Esophagus muscularis mucosa (tissue), 4 donors: ENCODE measurements around the gene UBE2J1. TPM values are rescaled to one million over a fixed set of nuclear protein-coding genes. Genes with fewer than 3 reads are reported as not detected.

ENCODE experiments used
- DNase-seq: peaks from one replicate; pipeline ENCODE4 v3.0.0-alpha.2; 2017; ENCODE audit errors: extremely low spot score
- H3K27ac ChIP-seq, 4 donors: fragments of 200-600 bp; sonication (generic); replicated peaks in 1 of 4; 1 replicate in 3 of 4; 2 replicates in 1 of 4; pipeline ENCODE4 v1.5.1; 2016 to 2019; ENCODE audit warnings: mild to moderate bottlenecking in 1 of 4
- H3K27me3 ChIP-seq, 4 donors: fragments of 200-600 bp; sonication (generic); one replicate each; pipeline versions ENCODE4 v1.5.1 to v1.6.0; 2016 to 2019
- H3K36me3 ChIP-seq, 4 donors: fragments of 200-600 bp; sonication (generic); one replicate each; pipeline ENCODE4 v1.5.1; 2016 to 2019
- H3K4me1 ChIP-seq, 4 donors: fragments of 200-600 bp; sonication (generic); one replicate each; pipeline ENCODE4 v1.5.1; 2016 to 2019
- H3K4me3 ChIP-seq, 4 donors: fragments of 200-600 bp; sonication (generic); 1 replicate in 2 of 4; 2 replicates in 2 of 4; pipeline ENCODE4 v1.5.1; 2016 to 2019; ENCODE audit warnings: mild to moderate bottlenecking in 4 of 4, moderate library complexity in 1 of 4
- H3K9me3 ChIP-seq, 4 donors: fragments of 200-600 bp; sonication (generic); 1 replicate in 3 of 4; 2 replicates in 1 of 4; pipeline ENCODE4 v1.5.1; 2016 to 2019
- CTCF ChIP-seq, 3 experiments: fragments of 200-600 bp in 2 of 3; fragments of 450-650 bp in 1 of 3; sonication (generic) in 2 of 3; IDR thresholded peaks; one replicate each; pipeline ENCODE4 v1.5.1; 2017 to 2019; ENCODE audit warnings: antibody characterized with exemption in 3 of 3, mild to moderate bottlenecking in 2 of 3, moderate library complexity in 1 of 3
- EP300 ChIP-seq: sonication (generic); formaldehyde crosslinking; IDR thresholded peaks from one replicate; pipeline ENCODE4 v1.6.1; 2017; ENCODE audit warnings: antibody characterized with exemption
- POLR2A ChIP-seq: fragments of 450-650 bp; IDR thresholded peaks from one replicate; pipeline ENCODE4 v1.6.1; 2017; ENCODE audit warnings: antibody characterized with exemption, moderate library complexity, mild to moderate bottlenecking, low read depth
- POLR2AphosphoS5 ChIP-seq, 2 donors: sonication (generic); formaldehyde crosslinking; IDR thresholded peaks; one replicate each; pipeline ENCODE4 v1.6.1; 2017; ENCODE audit warnings: antibody characterized with exemption in 2 of 2
- WGBS: methylation state at CpG from one replicate; pipeline ENCODE4 v1.1.5; 2018; 5-methylcytosine and 5-hydroxymethylcytosine counted together
- intact Hi-C: fragments of 100-400 bp; cut with DNase I; formaldehyde crosslinking; loops from one replicate; pipeline ENCODE4 v1.15.1; 2023
- total RNA-seq, 4 donors: library from RNA; depleted of rRNA; stranded (reverse); fragments of >200 nt; gene quantifications; one replicate each; pipeline versions ENCODE4 v1.1.0 to v1.2.1, GENCODE V29; 2016

Gene UBE2J1
- total RNA-seq, 4 donors from 2014 or later: 31.0 to 36.6 (median 33.6) TPM

- H3K36me3 ChIP-seq: no peaks in the 10 kb centered on the region
- 86% methylated on average over 13 of the region's 13 CpGs for WGBS
- H3K27me3 ChIP-seq: no peaks in the 10 kb centered on the region
- no peak overlapping the region for H3K27ac ChIP-seq
- no peaks in the 10 kb centered on the region for H3K4me1 ChIP-seq
- no peaks in the 10 kb centered on the region for H3K9me3 ChIP-seq
- H3K4me3 ChIP-seq: no peak overlapping the region
- DNase-seq: no peak
- TF ChIP-seq CTCF (IDR thresholded peaks at IDR 0.05) (no peak), EP300 (no peak), POLR2AphosphoS5 (IDR thresholded peaks at IDR 0.05) (no peak), POLR2A (no peak)
- intact Hi-C loops: no loop called here
Observed at GRCh38 chr6:89290401-89291155, 61.9 kb downstream of the UBE2J1 start.

DNA sequence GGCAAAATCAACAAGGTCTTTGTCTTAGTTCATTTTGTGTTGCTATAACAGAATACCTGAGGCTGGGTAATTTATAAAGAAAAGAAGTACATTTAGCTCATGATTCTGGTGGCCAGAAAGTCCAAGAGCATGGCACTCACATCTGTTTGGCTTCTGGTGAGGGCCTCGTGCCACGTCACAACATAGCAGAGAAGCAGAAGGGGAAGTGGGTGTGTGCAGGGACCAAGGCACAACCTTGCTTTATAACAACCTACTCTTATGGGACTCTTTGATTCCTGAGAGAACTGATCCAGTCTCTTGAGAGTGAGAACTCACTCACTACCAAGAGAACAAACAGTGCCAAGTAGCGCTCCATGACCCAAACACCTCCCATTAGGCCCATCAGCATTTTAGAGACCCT lies 62.8 kb downstream of the UBE2J1 start:
- Histone ChIP-seq H3K4me3 (no peak overlapping the region), H3K27ac (no peak overlapping the region), H3K36me3 (no peaks in the 10 kb centered on the region), H3K27me3 (no peaks in the 10 kb centered on the region), H3K9me3 (no peaks in the 10 kb centered on the region), H3K4me1 (no peaks in the 10 kb centered on the region)
- no peak for DNase-seq
- intact Hi-C loops: no loop called here
- WGBS: 86% methylated on average over 3 of the region's 3 CpGs
- TF ChIP-seq POLR2A: no peak
- no peak for TF ChIP-seq POLR2AphosphoS5 (IDR thresholded peaks at IDR 0.05)
- no peak for TF ChIP-seq CTCF (IDR thresholded peaks at IDR 0.05)
- no peak for TF ChIP-seq EP300

- no peak for DNase-seq
- TF ChIP-seq EP300: no peak
- no peak for TF ChIP-seq POLR2A
- TF ChIP-seq POLR2AphosphoS5 (IDR thresholded peaks at IDR 0.05): no peak
- no peak for TF ChIP-seq CTCF (IDR thresholded peaks at IDR 0.05)
- intact Hi-C loops: no loop called here
- no CpG with 5 or more reads among the region's 9 CpGs for WGBS
- H3K4me1 ChIP-seq: no peaks in the 10 kb centered on the region
- no peak overlapping the region for H3K4me3 ChIP-seq
- H3K27ac ChIP-seq: no peak overlapping the region
- H3K27me3 ChIP-seq: no peaks in the 10 kb centered on the region
- H3K36me3 ChIP-seq: no peaks in the 10 kb centered on the region
- no peaks in the 10 kb centered on the region for H3K9me3 ChIP-seq
Observed at GRCh38 chr6:89287351-89288028, 65.0 kb downstream of the UBE2J1 start.

DNA sequence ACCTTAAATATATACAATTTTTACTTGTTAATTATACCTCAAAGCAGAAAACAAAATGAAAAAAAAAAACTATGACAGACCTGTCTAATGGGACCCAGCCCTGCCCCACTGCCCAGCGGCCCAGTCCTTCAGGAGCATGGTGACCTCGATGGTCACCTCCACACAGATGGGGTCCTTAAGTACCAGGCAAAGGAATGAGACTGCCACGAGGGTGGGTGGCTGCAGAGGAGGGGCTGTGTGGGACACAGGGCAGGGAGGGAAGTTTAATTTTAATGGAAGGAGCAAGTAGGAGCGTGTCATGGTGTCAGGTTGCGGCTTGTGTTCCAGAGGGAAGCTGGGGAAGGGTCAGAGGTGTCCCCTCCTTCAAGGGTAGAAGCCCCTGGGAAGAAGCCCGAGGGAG lies 66.0 kb downstream of the UBE2J1 start:
- Histone ChIP-seq H3K27ac (no peak overlapping the region), H3K36me3 (no peaks in the 10 kb centered on the region), H3K9me3 (no peaks in the 10 kb centered on the region), H3K4me1 (no peaks in the 10 kb centered on the region), H3K27me3 (no peaks in the 10 kb centered on the region), H3K4me3 (no peak overlapping the region)
- 83% methylated on average over 6 of the region's 6 CpGs for WGBS
- intact Hi-C loops: no loop called here
- TF ChIP-seq CTCF (IDR thresholded peaks at IDR 0.05): no peak
- TF ChIP-seq EP300: no peak
- TF ChIP-seq POLR2AphosphoS5 (IDR thresholded peaks at IDR 0.05): no peak
- TF ChIP-seq POLR2A: no peak
- DNase-seq: no peak
